GM18907 (cell line): ENCODE measurements around the gene RBBP8NL.

Experiments used
- ATAC-seq: cut with Tn5 transposase; IDR thresholded peaks from one replicate; pipeline ENCODE4 v1.9.1; 2021; ENCODE audit warnings: mild to moderate bottlenecking, moderate library complexity; ENCODE audit not compliant: unreplicated experiment

RBBP8NL gene

GRCh38 chr20:62462976-62463592 is 35.7 kb upstream of the RBBP8NL start:
- no peak for ATAC-seq

GRCh38 chr20:62461834-62462233 is 34.5 kb upstream of the RBBP8NL start:
- ATAC-seq, result no peak

GRCh38 chr20:62461157-62461556 is 33.8 kb upstream of the RBBP8NL start:
- no peak for ATAC-seq

GRCh38 chr20:62460678-62461077 is 33.3 kb upstream of the RBBP8NL start:
- no peak for ATAC-seq

GRCh38 chr20:62459488-62459887 is 32.1 kb upstream of the RBBP8NL start:
- ATAC-seq, result no peak

- ATAC-seq, result no peak
Measured at GRCh38 chr20:62458275-62459251, 31.2 kb upstream of the RBBP8NL start.

- ATAC-seq, result no peak
Measured at GRCh38 chr20:62457831-62458230, 30.5 kb upstream of the RBBP8NL start.

- no peak for ATAC-seq
Measured at GRCh38 chr20:62457098-62457497, 29.8 kb upstream of the RBBP8NL start.

- ATAC-seq, result no peak
Measured at GRCh38 chr20:62455929-62456328, 28.6 kb upstream of the RBBP8NL start.

- no peak for ATAC-seq
Measured at GRCh38 chr20:62454904-62455636, 27.7 kb upstream of the RBBP8NL start.

- no peak for ATAC-seq
Measured at GRCh38 chr20:62453186-62453808, 26.0 kb upstream of the RBBP8NL start.

GRCh38 chr20:62452475-62453095 is 25.2 kb upstream of the RBBP8NL start:
- no peak for ATAC-seq

- no peak for ATAC-seq
Measured at GRCh38 chr20:62451970-62452369, 24.6 kb upstream of the RBBP8NL start.

- no peak for ATAC-seq
Measured at GRCh38 chr20:62451156-62451767, 23.9 kb upstream of the RBBP8NL start.

GRCh38 chr20:62449951-62450691 is 22.8 kb upstream of the RBBP8NL start:
- no peak for ATAC-seq

GRCh38 chr20:62448788-62449187 is 21.4 kb upstream of the RBBP8NL start:
- ATAC-seq, result no peak

- no peak for ATAC-seq
Measured at GRCh38 chr20:62448038-62448437, 20.7 kb upstream of the RBBP8NL start.

GRCh38 chr20:62446888-62447869 is 19.8 kb upstream of the RBBP8NL start:
- no peak for ATAC-seq
